PC-9 (cell line): ENCODE measurements around the gene PTGFRN.

Experiments used
- EZH2 ChIP-seq: fragments of 200-600 bp; sonication (generic); IDR thresholded peaks from 2 replicates; pipeline ENCODE4 v1.8.0; 2017; ENCODE audit warnings: antibody characterized with exemption, low read depth
- TF ChIP-seq, protein P1 (sequence below): fragments of 200-600 bp; sonication (generic); conservative IDR thresholded peaks from 2 replicates; pipeline ENCODE4 v1.6.1; 2017; ENCODE audit warnings: mixed run types, antibody characterized with exemption, mild to moderate bottlenecking, moderate library complexity

DNA sequence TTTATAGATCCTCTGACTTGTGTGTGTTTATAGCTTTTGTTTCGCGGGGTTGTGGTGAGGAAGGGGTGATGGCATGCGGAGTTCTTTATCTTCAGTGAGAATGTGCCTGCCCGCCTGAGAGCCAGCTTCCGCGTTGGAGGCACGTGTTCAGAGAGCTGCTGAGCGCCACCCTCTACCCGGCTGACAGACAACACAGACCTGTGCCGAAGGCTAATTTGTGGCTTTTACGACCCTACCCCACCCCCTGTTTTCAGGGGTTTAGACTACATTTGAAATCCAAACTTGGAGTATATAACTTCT is 77.5 kb downstream of the PTGFRN start:
- TF ChIP-seq, protein P1, sequence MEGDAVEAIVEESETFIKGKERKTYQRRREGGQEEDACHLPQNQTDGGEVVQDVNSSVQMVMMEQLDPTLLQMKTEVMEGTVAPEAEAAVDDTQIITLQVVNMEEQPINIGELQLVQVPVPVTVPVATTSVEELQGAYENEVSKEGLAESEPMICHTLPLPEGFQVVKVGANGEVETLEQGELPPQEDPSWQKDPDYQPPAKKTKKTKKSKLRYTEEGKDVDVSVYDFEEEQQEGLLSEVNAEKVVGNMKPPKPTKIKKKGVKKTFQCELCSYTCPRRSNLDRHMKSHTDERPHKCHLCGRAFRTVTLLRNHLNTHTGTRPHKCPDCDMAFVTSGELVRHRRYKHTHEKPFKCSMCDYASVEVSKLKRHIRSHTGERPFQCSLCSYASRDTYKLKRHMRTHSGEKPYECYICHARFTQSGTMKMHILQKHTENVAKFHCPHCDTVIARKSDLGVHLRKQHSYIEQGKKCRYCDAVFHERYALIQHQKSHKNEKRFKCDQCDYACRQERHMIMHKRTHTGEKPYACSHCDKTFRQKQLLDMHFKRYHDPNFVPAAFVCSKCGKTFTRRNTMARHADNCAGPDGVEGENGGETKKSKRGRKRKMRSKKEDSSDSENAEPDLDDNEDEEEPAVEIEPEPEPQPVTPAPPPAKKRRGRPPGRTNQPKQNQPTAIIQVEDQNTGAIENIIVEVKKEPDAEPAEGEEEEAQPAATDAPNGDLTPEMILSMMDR = no peak
- no peak for TF ChIP-seq EZH2
